ENCODE measurements around the gene QSOX2.

- TF ChIP-seq CTCF (IDR thresholded peaks at IDR 0.05) (no peak), POLR2AphosphoS5 (IDR thresholded peaks at IDR 0.05) (no peak), POLR2A (IDR thresholded peaks at IDR 0.05) (no peak)
Observed at GRCh38 chr9:136208675-136209074, 36.9 kb downstream of the QSOX2 start.
